Articular chondrocyte of knee joint (primary cell): ENCODE measurements around the gene ANKRD18B. TPM values are rescaled to one million over a fixed set of nuclear protein-coding genes. Genes with fewer than 3 reads are reported as not detected.

Experiments used
- small RNA-seq: library from RNA; depleted of rRNA; stranded (forward); fragments of <200 nt; gene quantifications from one replicate; pipeline ENCODE3, GENCODE V24; 2012
- total RNA-seq: library from RNA; depleted of rRNA; stranded (reverse); fragments of >200 nt; gene quantifications from 2 replicates; pipeline ENCODE4 v1.2.3, GENCODE V29; 2012

The ANKRD18B gene
- total RNA-seq, result not detected in 2 replicates

DNA sequence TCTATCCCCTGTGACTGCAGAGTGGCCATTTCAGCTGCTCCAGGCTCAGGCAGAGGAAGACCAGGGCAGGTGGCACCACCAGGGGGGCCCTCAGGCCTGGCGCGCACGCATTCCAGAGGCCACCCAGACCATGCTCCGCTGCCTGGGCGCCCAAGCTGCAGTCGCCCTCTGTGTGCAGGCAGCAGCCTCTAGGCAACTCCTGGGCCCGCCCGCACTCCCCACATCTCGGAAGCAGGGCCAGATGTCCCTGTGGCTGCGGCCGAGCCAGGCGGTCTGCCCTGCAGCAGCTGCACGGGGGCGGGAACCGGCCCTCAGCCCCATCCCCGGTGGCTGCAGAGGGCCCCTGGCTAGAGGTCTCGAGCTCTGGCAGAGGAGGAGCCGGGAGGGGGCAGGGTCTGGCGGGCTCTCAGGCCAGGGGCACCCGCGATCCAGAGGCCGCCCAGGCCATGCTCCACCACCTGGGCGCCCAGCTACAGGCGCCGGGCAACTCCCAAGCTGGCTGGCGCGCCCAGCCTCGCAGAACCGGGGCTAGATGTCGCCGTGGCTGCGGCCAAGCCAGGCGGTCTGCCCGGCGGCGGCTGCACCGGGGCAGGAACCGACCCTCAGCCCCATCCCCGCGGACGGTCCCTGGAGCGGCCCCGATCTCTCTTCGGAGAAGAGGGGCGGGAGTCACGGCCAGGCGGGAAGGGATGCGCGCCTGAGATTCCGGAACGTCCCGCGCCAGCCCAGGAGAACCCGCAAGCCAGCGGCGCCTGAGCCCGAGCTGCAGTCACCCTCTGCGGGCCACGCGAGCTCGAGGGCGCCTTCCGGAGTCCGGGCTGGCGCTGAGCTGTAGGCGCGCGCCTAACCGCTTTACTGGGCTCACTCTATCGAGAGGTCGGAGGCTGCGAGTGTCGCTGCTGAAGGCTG lies at the start of gene ANKRD18B:
Gene ANKRD18B (plus strand): TSS at position 855 of the 909 bp plus-strand sequence. CDS start 239 bp downstream, outside the sequence.

Small RNAs within 50 kb of the gene (small RNA-seq; reads per million reads assigned to genes)
- gene AL139008.1 (not detected), gene PRSS3P4 (not detected)

Other genes starting within 250 kb of the ANKRD18B start
- gene NFX1, start 233.7 kb upstream of the ANKRD18B start, total RNA-seq, result 47.2 TPM in 2 replicates
- 0.13 and 0.43 TPM in 2 replicates for gene AQP7, start 121.7 kb upstream of the ANKRD18B start, total RNA-seq
- gene AQP3, start 76.7 kb upstream of the ANKRD18B start, total RNA-seq, result 2.1 and 2.4 TPM in 2 replicates
- 23.3 and 24.4 TPM in 2 replicates for gene NOL6, start 50.3 kb upstream of the ANKRD18B start, total RNA-seq